PC-3 (cell line): Measurements from ENCODE around the gene ADGRL4.

Source experiments
- EZH2phosphoT487 ChIP-seq: fragments of 300-600 bp; sonication (generic); IDR thresholded peaks from 2 replicates; pipeline ENCODE4 v1.6.1; 2018; ENCODE audit warnings: mild to moderate bottlenecking, antibody characterized with exemption, low read length, borderline replicate concordance
- TF ChIP-seq, protein P1 (sequence below): fragments of 300-600 bp; sonication (generic); conservative IDR thresholded peaks from 2 replicates; pipeline ENCODE4 v1.5.1; 2017; ENCODE audit warnings: antibody characterized with exemption, low read depth, mild to moderate bottlenecking, low read length

DNA sequence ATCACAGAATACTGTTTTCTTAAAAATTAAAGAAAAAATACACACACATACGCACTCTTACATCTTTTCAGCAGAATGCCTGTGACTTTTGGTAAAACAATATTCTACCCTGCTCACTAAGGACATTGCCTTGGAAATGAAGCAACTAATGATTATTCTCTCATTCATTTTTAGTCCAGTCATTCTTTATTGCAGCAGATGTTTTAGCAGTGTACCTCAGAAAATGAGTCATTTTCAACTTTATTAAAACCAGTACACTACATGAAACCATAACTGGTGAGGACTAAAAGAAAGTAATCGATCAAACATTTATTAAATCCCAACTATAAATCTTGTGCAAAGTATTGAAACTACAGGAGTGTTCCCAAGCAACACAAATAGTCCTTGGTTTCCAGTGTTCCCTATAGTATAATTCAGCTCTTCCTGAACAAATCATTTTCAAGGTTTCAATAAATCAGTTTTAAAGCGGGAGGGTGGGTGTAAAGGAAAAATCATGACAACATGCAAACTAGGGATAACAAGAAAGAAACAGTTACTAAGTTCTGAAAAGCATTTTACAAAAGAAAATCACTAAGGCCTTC, 114.2 kb downstream of the ADGRL4 start:
- TF ChIP-seq, protein P1, sequence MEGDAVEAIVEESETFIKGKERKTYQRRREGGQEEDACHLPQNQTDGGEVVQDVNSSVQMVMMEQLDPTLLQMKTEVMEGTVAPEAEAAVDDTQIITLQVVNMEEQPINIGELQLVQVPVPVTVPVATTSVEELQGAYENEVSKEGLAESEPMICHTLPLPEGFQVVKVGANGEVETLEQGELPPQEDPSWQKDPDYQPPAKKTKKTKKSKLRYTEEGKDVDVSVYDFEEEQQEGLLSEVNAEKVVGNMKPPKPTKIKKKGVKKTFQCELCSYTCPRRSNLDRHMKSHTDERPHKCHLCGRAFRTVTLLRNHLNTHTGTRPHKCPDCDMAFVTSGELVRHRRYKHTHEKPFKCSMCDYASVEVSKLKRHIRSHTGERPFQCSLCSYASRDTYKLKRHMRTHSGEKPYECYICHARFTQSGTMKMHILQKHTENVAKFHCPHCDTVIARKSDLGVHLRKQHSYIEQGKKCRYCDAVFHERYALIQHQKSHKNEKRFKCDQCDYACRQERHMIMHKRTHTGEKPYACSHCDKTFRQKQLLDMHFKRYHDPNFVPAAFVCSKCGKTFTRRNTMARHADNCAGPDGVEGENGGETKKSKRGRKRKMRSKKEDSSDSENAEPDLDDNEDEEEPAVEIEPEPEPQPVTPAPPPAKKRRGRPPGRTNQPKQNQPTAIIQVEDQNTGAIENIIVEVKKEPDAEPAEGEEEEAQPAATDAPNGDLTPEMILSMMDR, result no peak
- no peak for TF ChIP-seq EZH2phosphoT487
